Stimulated activated memory B cell treated with anti-CD40 and anti-IgM and Interleukin-4, amounts not matched to agents 10 μg/mL and 1 μg/mL and 100 μg/mL, for 72 hours (primary cell): ENCODE data around the gene RBM6.
"Not testable (repeated sequence)": the region's sequence is repeated elsewhere in the genome, so short reads cannot be mapped to it uniquely, and the experiment has no call there.

Experiments used
- ATAC-seq: fragments of 150-1000 bp; cut with Tn5 transposase; 2 replicates; pipeline ENCODE4 v1.10.0; 2021
- H3K27ac Mint-ChIP-seq: one replicate; pipeline ENCODE4 v1.8.0; 2022; ENCODE audit warnings: mild to moderate bottlenecking, mixed read lengths
- H3K27me3 Mint-ChIP-seq: one replicate; pipeline ENCODE4 v1.8.0; 2022; ENCODE audit warnings: mixed read lengths
- H3K36me3 Mint-ChIP-seq: one replicate; pipeline ENCODE4 v1.8.0; 2022; ENCODE audit warnings: mixed read lengths
- H3K4me1 Mint-ChIP-seq: one replicate; pipeline ENCODE4 v1.8.0; 2022; ENCODE audit warnings: mixed read lengths
- H3K4me3 Mint-ChIP-seq: one replicate; pipeline ENCODE4 v1.8.0; 2022; ENCODE audit warnings: mild to moderate bottlenecking, moderate library complexity, mixed read lengths
- H3K9me3 Mint-ChIP-seq: one replicate; pipeline ENCODE4 v1.8.0; 2022; ENCODE audit warnings: mixed read lengths

Gene RBM6

DNA sequence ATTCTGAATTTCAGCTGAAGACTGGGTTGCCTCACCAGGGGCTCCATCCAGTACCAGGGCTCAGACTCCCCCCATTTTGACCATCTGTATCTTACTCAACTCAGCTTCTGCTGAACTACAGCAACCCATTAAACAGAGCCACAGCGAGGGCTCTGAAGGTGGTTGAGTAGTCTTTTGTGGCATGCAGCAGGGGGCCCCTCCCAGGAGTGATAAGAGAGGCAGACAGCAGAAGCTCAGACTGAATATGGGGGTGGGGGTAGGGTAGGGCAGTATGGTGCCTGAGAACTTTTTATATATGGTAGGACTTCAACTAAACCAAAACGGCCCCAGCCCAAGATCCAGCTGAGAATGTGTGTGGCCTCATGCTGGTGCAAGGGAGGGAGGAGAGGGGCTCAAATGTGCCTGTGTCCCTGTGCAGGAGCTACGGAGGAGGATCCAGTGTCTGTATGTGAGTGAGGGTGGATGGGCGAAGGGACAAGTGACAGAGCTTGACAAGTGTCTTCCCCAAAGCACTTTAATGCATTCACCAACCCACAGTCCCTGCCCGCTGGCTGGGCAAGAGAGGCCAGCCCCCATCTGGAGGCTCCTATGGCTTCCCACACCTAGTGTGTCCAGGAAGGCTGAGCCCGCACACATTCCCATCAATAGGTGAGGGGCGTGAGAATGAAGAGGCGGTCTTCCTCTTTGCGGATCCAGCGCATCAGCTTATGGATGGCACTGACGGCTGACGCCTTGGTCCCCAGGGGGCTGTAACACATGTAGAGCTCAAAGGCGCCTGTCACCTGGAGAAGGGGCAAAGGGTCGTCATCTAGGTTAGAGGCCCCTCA lies 31.4 kb upstream of the RBM6 start:
- no peak overlapping the region for H3K27ac Mint-ChIP-seq
- peaks cover 33% of the 10 kb centered on the region for H3K36me3 Mint-ChIP-seq
- no peaks in the 10 kb centered on the region for H3K27me3 Mint-ChIP-seq
- no peaks in the 10 kb centered on the region for H3K9me3 Mint-ChIP-seq
- H3K4me3 Mint-ChIP-seq, result no peak overlapping the region
- H3K4me1 Mint-ChIP-seq, result peaks cover 27% of the 10 kb centered on the region
- no peak for ATAC-seq

DNA sequence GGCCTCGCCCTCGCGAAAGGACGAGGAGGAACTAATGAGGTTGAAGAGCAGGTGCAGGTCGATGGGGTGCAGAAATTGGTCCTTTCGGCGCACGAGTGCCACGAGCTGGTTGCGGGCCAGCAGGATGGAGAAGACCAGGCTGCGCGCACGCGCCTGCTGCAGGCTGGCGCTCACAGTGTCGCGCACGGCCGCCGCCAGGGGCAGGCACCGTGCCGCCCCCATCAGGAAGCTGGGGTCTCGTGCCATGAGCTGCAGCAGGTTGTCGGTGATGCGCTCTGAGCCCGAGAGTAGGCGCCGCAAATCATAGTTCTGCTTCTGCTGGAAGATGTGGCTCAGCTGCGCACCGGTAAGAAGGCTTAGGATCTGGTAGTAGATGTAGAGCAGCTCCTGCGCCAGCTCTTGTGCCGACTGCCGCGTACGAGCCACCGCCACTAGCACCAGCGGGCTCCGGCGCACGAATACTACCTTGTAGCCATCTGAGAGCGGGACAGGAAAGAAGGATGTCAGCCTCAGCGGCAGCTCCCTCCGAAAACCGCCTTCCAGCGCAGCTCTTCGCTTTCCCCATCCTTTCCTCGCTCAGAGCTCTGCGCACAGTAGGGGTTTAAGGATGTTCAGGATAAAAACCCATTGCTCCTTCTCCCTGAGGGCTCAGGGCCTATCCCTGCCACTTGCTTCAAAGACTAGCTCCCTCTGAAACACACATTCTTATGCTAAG lies 29.4 kb upstream of the RBM6 start:
- peaks cover 33% of the 10 kb centered on the region for H3K36me3 Mint-ChIP-seq
- ATAC-seq, result no peak
- no peak overlapping the region for H3K4me3 Mint-ChIP-seq

DNA sequence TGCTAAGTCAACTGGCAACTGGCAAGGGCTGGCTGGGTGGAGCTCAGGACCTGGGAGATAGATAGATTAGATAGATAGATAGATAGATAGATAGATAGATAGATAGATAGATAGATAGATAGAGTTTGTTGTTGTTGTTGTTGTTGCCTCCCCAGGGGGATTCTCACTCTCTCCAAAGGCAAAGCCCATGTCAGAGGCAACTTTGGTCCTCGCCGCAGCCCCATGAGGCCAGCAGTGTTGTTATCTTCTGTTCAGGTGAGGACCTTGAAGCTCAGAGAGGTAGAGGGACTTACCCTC lies 28.9 kb upstream of the RBM6 start:
- Mint-ChIP-seq H3K4me3 (no peak overlapping the region), H3K36me3 (peaks cover 33% of the 10 kb centered on the region), H3K4me1 (peaks cover 9% of the 10 kb centered on the region), H3K9me3 (no peaks in the 10 kb centered on the region), H3K27ac (no peak overlapping the region), H3K27me3 (no peaks in the 10 kb centered on the region)
- ATAC-seq, result no peak

More for the DNA sequence above, 29.4 kb upstream of the RBM6 start:
- Mint-ChIP-seq H3K4me1 (peaks cover 14% of the 10 kb centered on the region), H3K9me3 (no peaks in the 10 kb centered on the region), H3K27ac (no peak overlapping the region), H3K27me3 (no peaks in the 10 kb centered on the region)

DNA sequence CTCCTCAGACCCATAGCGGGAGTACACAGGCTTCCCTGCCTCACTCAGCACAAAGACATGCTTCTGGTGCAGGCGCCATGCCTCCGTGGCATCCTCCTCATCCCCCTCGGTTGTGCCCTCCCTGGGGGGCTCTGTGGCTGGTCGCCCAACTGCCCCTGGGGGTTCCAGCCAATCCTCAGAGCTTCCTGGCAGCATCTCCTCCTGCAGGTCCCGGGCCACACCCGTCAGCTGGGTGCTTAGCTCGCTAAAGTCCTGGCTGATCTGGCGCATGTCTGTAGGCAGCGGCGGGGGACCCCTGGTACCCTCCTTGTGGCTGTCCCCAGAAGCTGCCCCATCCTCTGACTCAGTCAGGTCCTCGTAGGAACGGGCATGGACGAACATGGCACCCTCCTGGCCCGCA lies 28.3 kb upstream of the RBM6 start:
- H3K27ac Mint-ChIP-seq, result no peak overlapping the region
- H3K4me3 Mint-ChIP-seq, result no peak overlapping the region
- H3K9me3 Mint-ChIP-seq, result no peaks in the 10 kb centered on the region
- H3K4me1 Mint-ChIP-seq, result peaks cover 3% of the 10 kb centered on the region
- no peaks in the 10 kb centered on the region for H3K27me3 Mint-ChIP-seq
- H3K36me3 Mint-ChIP-seq, result peaks cover 33% of the 10 kb centered on the region
- no peak for ATAC-seq

DNA sequence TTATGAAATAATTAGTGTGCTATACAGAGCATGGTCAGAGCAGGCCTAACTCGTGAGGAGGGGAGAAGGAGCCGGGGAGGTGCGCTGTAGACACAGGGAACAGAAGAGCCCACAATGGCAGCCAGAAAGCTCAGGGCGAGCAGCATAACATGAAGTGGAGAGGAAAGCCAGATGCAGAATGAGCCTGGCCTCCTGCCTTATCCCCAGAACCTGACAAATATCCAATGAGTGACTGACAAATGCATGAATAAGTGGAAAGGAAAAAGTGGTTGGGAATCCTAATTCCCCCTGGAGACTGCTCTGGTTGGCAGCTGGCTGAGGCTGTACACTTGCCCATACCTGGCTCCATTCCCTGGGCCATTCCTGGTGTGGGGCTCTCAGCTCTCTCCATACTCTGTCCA lies 27.1 kb upstream of the RBM6 start:
- Mint-ChIP-seq H3K4me1 (no peaks in the 10 kb centered on the region), H3K27ac (no peak overlapping the region), H3K4me3 (no peak overlapping the region), H3K36me3 (peaks cover 33% of the 10 kb centered on the region), H3K9me3 (no peaks in the 10 kb centered on the region), H3K27me3 (no peaks in the 10 kb centered on the region)
- ATAC-seq, result no peak

DNA sequence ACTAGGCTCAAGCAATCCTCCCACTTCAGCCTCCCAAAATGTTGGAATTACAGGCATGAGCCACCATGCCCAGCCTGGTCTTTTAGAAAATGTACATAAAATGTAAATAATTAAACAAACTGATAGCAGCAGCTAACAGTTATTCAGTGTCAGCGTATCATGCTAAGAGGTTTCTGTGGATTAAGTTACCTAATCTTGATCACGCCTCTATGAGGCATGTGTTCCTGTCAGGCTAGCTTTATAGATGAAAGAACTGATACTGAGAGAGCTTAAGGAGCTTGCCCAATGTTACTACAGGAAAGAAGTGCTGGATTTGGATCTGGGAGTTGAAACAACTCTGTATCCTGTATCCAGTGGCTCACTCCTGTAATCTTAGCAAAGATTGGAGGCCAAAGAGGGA lies 25.0 kb upstream of the RBM6 start:
- Mint-ChIP-seq H3K4me1 (no peaks in the 10 kb centered on the region), H3K27ac (no peak overlapping the region), H3K36me3 (peaks cover 29% of the 10 kb centered on the region), H3K9me3 (no peaks in the 10 kb centered on the region), H3K4me3 (no peak overlapping the region), H3K27me3 (no peaks in the 10 kb centered on the region)
- ATAC-seq, result no peak

DNA sequence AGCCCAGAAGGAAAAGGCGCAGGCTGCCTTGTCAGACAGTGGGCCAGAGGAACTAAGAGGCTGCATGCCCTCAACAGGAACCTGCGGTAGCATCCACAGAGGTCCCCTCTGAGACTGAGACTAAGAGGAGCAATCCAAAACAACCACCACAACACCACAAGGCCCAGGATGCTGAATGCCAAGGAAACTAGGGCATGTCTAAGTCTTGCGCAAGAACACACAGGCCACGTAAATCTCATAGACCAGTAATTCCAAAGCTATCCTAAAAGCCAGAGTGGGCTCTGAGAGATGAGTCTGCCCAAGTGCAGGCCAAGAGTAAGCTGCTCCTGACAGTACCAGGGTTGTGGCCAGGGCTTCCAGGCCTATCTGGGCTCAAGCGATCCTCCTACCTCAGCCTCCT lies 23.3 kb upstream of the RBM6 start:
- Mint-ChIP-seq H3K4me3 (no peak overlapping the region), H3K27ac (no peak overlapping the region), H3K4me1 (no peaks in the 10 kb centered on the region), H3K9me3 (no peaks in the 10 kb centered on the region), H3K36me3 (peaks cover 12% of the 10 kb centered on the region), H3K27me3 (no peaks in the 10 kb centered on the region)
- no peak for ATAC-seq

DNA sequence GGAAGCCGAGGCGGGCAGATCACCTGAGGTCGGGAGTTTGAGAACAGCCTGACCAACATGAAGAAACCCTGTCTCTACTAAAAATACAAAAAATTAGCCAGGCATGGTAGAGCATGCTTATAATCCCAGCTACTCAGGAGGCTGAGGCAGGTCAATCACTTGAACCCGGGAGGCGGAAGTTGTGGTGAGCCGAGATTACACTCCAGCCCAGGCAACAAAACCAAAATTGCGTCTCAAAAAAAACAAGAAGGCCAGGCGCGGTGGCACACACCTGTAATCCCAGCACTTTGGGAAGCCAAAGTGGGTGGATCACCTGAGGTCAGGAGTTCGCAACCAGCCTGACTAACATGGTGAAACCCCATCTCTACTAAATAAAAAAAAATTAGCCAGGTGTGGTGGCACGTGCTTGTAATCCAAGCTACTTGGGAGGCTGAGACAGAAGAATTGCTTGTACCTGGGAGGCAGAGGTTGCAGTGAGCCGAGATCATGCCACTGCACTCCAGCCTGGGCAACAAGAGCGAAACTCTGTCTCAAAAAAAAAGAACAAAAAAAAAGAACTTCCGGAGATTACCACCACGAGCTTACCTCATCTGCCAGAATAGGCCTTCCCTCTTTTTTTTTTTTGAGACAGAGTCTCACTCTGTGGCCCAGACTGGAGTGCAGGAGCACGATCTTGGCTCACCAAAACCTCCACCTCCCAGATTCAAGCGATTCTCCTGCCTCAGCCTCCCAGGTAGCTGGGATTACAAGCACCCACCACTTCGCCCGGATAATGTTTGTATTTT lies 22.0 kb upstream of the RBM6 start:
- ATAC-seq, H3K27ac Mint-ChIP-seq, H3K27me3 Mint-ChIP-seq, H3K4me1 Mint-ChIP-seq, H3K9me3 Mint-ChIP-seq, H3K4me3 Mint-ChIP-seq, H3K36me3 Mint-ChIP-seq: not testable (repeated sequence)

DNA sequence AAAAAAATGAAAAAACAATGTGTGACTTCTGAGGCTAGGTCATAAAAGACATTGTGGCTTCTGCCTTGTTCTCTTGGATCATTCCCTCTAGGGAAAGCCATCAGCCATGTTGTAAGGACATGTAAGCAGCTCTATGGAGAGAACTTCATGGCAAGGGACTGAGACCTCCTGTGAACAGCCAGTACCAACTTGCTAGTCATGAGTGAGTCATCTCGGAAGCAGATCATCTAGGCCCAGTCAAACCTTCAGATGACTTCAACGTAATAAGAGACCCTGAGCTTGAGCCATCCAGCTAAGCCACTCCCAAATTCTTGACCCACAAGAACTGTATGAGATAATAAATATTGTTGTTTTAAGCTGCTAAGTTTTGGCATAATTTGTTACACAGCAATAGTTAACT lies 15.3 kb upstream of the RBM6 start:
- peaks cover 6% of the 10 kb centered on the region for H3K36me3 Mint-ChIP-seq
- H3K4me1 Mint-ChIP-seq, result peaks cover 17% of the 10 kb centered on the region
- no peak overlapping the region for H3K4me3 Mint-ChIP-seq
- no peaks in the 10 kb centered on the region for H3K9me3 Mint-ChIP-seq
- H3K27me3 Mint-ChIP-seq, result no peaks in the 10 kb centered on the region
- H3K27ac Mint-ChIP-seq, result no peak overlapping the region
- ATAC-seq, result no peak

DNA sequence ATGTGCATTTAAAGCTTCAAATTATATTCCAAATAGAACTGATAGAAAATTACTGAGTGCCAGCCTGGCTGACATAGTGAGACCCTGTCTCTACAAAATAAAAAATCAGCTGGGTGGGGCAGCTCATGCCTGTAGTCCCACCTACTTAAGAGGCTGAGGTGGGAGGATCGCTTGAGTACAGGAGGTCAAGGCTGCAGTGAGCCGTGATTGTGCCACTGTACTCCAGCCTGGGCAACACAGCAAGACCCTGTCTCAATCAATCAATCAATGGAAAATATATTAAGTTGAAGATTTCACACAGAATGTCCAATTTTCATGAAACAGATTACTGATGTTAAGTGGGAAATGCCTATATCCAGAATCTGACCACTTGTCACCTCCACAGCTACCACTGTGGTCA lies 14.5 kb upstream of the RBM6 start:
- no peak overlapping the region for H3K27ac Mint-ChIP-seq

DNA sequence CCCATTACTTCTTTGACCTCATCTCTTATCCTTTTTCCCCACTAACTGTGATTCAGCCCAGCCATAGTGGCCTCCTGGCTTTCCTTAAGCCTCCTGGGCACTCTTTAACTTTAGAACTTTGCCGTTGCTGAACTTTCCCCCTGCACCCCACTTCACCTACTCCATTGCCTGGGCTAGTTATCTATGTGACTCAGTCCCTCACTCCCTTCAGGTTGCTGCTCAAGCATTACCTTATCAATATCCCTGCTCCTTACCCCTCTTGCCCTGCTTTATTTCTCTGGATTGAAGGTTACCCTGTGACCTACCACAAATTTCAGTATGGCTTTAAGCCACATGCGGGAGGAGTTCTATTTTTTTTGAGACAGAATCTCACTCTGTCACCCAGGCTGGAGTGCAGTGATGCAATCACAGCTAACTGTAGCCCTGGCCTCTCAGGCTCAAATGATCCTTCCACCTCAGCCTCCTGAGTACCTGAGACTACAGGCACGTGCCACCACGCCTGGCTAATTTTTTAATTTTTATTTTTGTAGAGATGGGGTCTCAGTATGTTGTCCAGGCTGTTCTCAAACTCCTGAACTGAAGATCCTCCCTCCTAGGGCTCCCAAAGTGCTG lies 13.7 kb upstream of the RBM6 start:
- H3K4me3 Mint-ChIP-seq, result no peak overlapping the region
- no peaks in the 10 kb centered on the region for H3K27me3 Mint-ChIP-seq
- H3K4me1 Mint-ChIP-seq, result peaks cover 21% of the 10 kb centered on the region
- peaks cover 6% of the 10 kb centered on the region for H3K36me3 Mint-ChIP-seq
- no peak for ATAC-seq
- no peaks in the 10 kb centered on the region for H3K9me3 Mint-ChIP-seq
- peak overlapping the region; percentile 1 for H3K27ac Mint-ChIP-seq

More for the DNA sequence above, 14.5 kb upstream of the RBM6 start:
- peaks cover 21% of the 10 kb centered on the region for H3K4me1 Mint-ChIP-seq
- H3K36me3 Mint-ChIP-seq, result peaks cover 6% of the 10 kb centered on the region
- H3K9me3 Mint-ChIP-seq, result no peaks in the 10 kb centered on the region
- H3K4me3 Mint-ChIP-seq, result no peak overlapping the region
- no peak for ATAC-seq
- no peaks in the 10 kb centered on the region for H3K27me3 Mint-ChIP-seq

DNA sequence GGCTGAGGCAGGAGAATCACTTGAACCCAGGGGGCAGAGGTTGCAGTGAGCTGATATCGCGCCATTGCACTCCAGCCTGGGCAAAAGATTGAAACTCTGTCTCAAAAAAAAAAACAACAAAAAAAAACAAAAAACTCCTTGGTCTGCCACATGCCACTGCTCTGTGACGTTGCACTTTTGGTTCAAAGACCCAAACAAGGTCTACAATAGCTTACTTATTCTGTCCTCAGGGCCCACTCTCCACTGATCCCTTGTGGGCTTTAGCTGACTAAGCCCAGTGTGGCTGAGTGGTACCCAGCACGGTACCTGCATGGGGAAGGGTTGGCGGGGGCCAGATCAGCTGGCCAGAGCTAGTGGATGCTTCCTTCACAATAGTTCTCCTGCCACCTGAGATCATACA lies 12.2 kb upstream of the RBM6 start:
- H3K27me3 Mint-ChIP-seq, result no peaks in the 10 kb centered on the region
- H3K4me1 Mint-ChIP-seq, result peaks cover 21% of the 10 kb centered on the region
- H3K36me3 Mint-ChIP-seq, result no peaks in the 10 kb centered on the region
- no peak overlapping the region for H3K27ac Mint-ChIP-seq
- no peak overlapping the region for H3K4me3 Mint-ChIP-seq
- ATAC-seq, result no peak
- no peaks in the 10 kb centered on the region for H3K9me3 Mint-ChIP-seq

DNA sequence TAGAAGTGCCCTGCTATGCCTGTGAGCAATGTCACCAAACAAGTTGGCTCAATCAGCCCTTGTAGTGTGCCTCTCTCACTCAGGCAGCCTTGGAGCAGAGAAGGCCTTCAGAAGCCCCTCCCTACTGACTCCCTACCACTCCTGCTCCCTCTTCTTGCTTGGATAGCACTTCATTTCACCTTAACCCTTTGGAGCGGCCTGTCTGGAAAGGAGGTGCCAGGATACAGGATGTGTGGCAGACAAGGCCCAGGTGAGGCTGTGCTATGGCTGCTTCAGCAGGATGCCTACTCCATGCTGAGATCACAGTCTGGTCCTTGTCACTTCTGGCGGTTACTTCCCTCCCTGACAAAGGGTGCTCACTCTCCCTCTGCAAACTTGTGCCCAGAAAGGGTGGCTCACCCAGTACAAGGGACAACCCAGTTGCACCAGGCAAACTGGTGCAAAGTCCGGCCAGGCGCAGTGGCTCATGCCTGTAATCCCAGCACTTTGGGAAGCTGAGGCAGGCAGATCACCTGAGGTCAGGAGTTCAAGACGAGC lies 11.4 kb upstream of the RBM6 start:
- H3K36me3 Mint-ChIP-seq, result no peaks in the 10 kb centered on the region
- no peaks in the 10 kb centered on the region for H3K27me3 Mint-ChIP-seq
- peak overlapping the region; percentile 84 for H3K27ac Mint-ChIP-seq
- H3K4me1 Mint-ChIP-seq, result peaks cover 21% of the 10 kb centered on the region
- peak overlapping the region; percentile 85 for H3K4me3 Mint-ChIP-seq
- H3K9me3 Mint-ChIP-seq, result no peaks in the 10 kb centered on the region
- ATAC-seq, result no peak

DNA sequence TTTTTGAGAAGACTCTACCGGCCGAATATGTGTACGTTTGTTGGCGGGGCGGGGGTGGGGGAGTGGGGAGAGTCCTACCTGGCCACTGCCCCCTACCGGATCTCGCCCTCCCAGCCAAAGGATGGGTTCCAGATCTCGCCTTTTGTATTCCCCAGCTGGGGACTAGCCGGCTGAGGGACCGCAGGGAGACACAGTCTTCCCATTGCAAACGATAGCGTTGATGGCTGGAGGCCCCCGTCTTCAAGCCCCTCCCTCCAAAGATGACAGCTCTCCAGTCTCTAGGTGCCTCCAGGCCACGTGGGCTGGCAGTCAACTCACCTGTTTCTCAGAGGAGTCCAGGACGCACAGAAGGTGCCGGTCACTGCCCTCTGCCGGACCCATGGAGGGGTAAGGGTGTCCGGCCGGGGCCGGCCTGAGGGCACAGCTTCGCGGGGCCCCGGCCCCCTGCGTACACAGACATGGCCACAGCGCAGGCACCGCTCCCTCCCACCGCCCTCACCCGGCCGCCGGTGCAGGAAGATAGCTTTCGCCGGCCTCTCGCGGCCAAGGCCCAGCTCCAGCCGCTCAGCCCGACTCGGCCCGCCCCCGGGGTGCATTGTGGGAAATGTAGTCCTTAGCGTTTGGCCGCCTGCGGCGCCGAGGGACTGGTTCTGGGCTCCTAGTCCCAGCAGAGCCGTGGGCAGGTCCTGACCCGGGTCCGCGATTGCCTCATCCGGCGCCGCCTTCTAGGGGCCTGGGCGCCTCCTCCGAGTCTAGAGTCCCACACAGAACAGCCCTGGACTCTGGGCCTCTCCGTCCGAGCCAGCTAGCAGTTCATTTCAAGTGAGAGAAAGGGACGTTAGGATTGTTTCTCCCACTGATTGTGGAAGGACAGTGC lies 10.4 kb upstream of the RBM6 start, which contains the start of gene MON1A:
MON1A (minus strand) TSS at position 521 of the 877 bp plus-strand sequence. CDS start 16,465 bp downstream, outside the sequence.
- no peaks in the 10 kb centered on the region for H3K36me3 Mint-ChIP-seq
- H3K9me3 Mint-ChIP-seq, result no peaks in the 10 kb centered on the region
- peaks cover 21% of the 10 kb centered on the region for H3K4me1 Mint-ChIP-seq
- peak within 1 kb of the TSS; percentile 84 for H3K27ac Mint-ChIP-seq
- ATAC-seq, result peak; percentile 99
- H3K4me3 Mint-ChIP-seq, result peak within 1 kb of the TSS; percentile 85
- no peaks in the 10 kb centered on the region for H3K27me3 Mint-ChIP-seq
